ENCODE results near the gene SPC25.
"Not testable (repeated sequence)": the region's sequence is repeated elsewhere in the genome, so short reads cannot be mapped to it uniquely, and the experiment has no call there.

DNA sequence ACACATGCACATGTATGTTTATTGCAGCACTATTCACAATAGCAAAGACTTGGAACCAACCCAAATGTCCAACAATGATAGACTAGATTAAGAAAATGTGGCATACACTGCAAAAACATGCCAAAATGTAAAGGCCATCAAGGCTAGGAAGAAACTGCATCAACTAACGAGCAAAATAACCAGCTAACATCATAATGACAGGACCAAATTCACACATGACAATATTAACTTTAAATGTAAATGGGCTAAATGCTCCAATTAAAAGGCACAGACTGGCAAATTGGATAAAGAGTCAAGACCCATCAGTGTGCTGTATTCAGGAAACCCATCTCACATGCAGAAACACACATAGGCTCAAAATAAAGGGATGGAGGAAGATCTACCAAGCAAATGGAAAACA lies 23.1 kb downstream of the SPC25 start:
- TF ChIP-seq EP300, CTCF (IDR thresholded peaks at IDR 0.05): not testable (repeated sequence)

All from ovary (tissue), 3 donors.